Testis (tissue), 2 donors: Measurements from ENCODE around the gene SPATA19.

ENCODE experiments used
- POLR2A ChIP-seq: fragments of 450-650 bp; IDR thresholded peaks from one replicate; pipeline ENCODE4 v1.6.1; 2017; ENCODE audit warnings: antibody characterized with exemption, mild to moderate bottlenecking, moderate library complexity
- TF ChIP-seq, protein P1 (sequence below), 3 experiments: fragments of 450-650 bp in 2 of 3; fragments of 200-600 bp in 1 of 3; sonication (generic) in 1 of 3; IDR thresholded peaks; one replicate each; pipeline ENCODE4 v1.5.1; 2016 to 2019; ENCODE audit warnings: antibody characterized with exemption in 3 of 3, mild to moderate bottlenecking in 2 of 3, moderate library complexity in 1 of 3

DNA sequence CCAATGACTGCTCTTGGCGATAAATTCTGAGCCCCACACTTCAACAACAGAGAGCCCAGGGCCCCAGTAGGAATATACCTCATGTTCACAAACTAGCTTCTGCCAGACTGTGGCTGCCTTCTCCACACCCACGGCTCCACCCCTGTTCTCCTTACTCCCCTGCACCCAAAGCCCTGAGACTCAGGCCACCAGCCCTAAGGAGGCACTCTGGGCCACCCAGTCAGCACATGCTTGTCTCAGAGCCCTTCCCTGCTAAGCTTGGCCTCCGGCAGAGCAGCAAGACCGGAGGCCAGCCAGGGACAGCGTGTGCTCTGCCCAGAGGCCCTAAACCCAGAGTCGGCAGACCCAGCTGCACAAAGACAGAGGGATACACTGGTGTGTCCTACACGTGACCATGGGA lies 27.9 kb downstream of the SPATA19 start:
- TF ChIP-seq, protein P1, sequence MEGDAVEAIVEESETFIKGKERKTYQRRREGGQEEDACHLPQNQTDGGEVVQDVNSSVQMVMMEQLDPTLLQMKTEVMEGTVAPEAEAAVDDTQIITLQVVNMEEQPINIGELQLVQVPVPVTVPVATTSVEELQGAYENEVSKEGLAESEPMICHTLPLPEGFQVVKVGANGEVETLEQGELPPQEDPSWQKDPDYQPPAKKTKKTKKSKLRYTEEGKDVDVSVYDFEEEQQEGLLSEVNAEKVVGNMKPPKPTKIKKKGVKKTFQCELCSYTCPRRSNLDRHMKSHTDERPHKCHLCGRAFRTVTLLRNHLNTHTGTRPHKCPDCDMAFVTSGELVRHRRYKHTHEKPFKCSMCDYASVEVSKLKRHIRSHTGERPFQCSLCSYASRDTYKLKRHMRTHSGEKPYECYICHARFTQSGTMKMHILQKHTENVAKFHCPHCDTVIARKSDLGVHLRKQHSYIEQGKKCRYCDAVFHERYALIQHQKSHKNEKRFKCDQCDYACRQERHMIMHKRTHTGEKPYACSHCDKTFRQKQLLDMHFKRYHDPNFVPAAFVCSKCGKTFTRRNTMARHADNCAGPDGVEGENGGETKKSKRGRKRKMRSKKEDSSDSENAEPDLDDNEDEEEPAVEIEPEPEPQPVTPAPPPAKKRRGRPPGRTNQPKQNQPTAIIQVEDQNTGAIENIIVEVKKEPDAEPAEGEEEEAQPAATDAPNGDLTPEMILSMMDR (IDR thresholded peaks at IDR 0.05): no peak
- no peak for TF ChIP-seq POLR2A
